ENCODE results near the gene CNIH3. TPM values are rescaled to one million over a fixed set of nuclear protein-coding genes. Genes with fewer than 3 reads are reported as not detected.

Gene CNIH3
- total and polyA plus RNA-seq, 8 donors = 0.45 to 18.7 (median 3.1) TPM; not detected in 1

GRCh38 chr1:224639426-224639975, 23.4 kb downstream of the CNIH3 start:
- WGBS, 5 donors = 30 to 56% (median 50%) methylated on average over 5 of the region's 5 CpGs
- TF ChIP-seq POLR2A (IDR thresholded peaks at IDR 0.05) = no peak
- no peak for TF ChIP-seq EP300 (IDR thresholded peaks at IDR 0.05)
- no peak for TF ChIP-seq POLR2AphosphoS5 (IDR thresholded peaks at IDR 0.05)
- no peak for TF ChIP-seq CTCF (IDR thresholded peaks at IDR 0.05)
- intact Hi-C loops (cut with DNase I; ENCODE audit: low total_unique reads) = no loop called here

GRCh38 chr1:224640018-224640417, 23.9 kb downstream of the CNIH3 start:
- peak overlapping the region in 3 of 5 donors; percentile 13 to 66 (median 30) for H3K27ac ChIP-seq
- peaks cover 6 to 33% (median 15%) of the 10 kb centered on the region in 4 donors for H3K4me1 ChIP-seq
- H3K36me3 ChIP-seq = no peaks in the 10 kb centered on the region
- H3K4me3 ChIP-seq = no peak overlapping the region
- TF ChIP-seq POLR2AphosphoS5 (IDR thresholded peaks at IDR 0.05) (no peak), CTCF (IDR thresholded peaks at IDR 0.05) (no peak), EP300 (IDR thresholded peaks at IDR 0.05) (no peak), POLR2A (IDR thresholded peaks at IDR 0.05) (no peak)
- H3K9me3 ChIP-seq = no peaks in the 10 kb centered on the region
- intact Hi-C loops (cut with DNase I; ENCODE audit: low total_unique reads) = loop anchor here (10.0 kb wide), 2 partner anchors 215 to 285 kb away; partner anchors contain the start of gene DNAH14
- no peaks in the 10 kb centered on the region for H3K27me3 ChIP-seq
- no peak for DNase-seq
- 43 to 65% (median 59%) methylated on average over 6 of the region's 6 CpGs for WGBS, 5 donors

More at GRCh38 chr1:224639426-224639975, 23.4 kb downstream of the CNIH3 start:
- no peak for DNase-seq
- no peak overlapping the region for H3K4me3 ChIP-seq
- no peaks in the 10 kb centered on the region for H3K27me3 ChIP-seq
- no peaks in the 10 kb centered on the region for H3K36me3 ChIP-seq
- H3K9me3 ChIP-seq = no peaks in the 10 kb centered on the region
- peaks cover 6 to 33% (median 15%) of the 10 kb centered on the region in 4 donors for H3K4me1 ChIP-seq
- peak overlapping the region in 3 of 5 donors; percentile 13 to 66 (median 57) for H3K27ac ChIP-seq

GRCh38 chr1:224640587-224640986, 24.5 kb downstream of the CNIH3 start:
- intact Hi-C loops (cut with DNase I; ENCODE audit: low total_unique reads) = loop anchor here (10.0 kb wide), 2 partner anchors 214 to 284 kb away; partner anchors contain the start of gene DNAH14
- WGBS, 5 donors = 54 to 67% (median 61%) methylated on average over 4 of the region's 4 CpGs
- Histone ChIP-seq H3K27ac (no peak overlapping the region), H3K4me1 (peaks cover 6 to 33% (median 15%) of the 10 kb centered on the region in 4 donors), H3K27me3 (no peaks in the 10 kb centered on the region), H3K9me3 (no peaks in the 10 kb centered on the region), H3K4me3 (no peak overlapping the region), H3K36me3 (no peaks in the 10 kb centered on the region)
- no peak for DNase-seq
- TF ChIP-seq POLR2AphosphoS5 (IDR thresholded peaks at IDR 0.05) (no peak), EP300 (IDR thresholded peaks at IDR 0.05) (no peak), POLR2A (IDR thresholded peaks at IDR 0.05) (no peak), CTCF (IDR thresholded peaks at IDR 0.05) (no peak)

GRCh38 chr1:224641030-224641429, 24.9 kb downstream of the CNIH3 start:
- H3K4me1 ChIP-seq = peaks cover 6 to 33% (median 15%) of the 10 kb centered on the region in 4 donors
- WGBS, 5 donors = 45 to 71% (median 62%) methylated on average over 7 of the region's 7 CpGs
- no peak overlapping the region for H3K27ac ChIP-seq
- H3K4me3 ChIP-seq = no peak overlapping the region
- H3K27me3 ChIP-seq = no peaks in the 10 kb centered on the region
- H3K36me3 ChIP-seq = no peaks in the 10 kb centered on the region
- DNase-seq = peak; percentile 53 to 62
- TF ChIP-seq POLR2AphosphoS5 (IDR thresholded peaks at IDR 0.05) = no peak
- TF ChIP-seq CTCF (IDR thresholded peaks at IDR 0.05) = peak in 3 of 7 experiments; percentile 15 to 58 (median 48)
- intact Hi-C loops (cut with DNase I; ENCODE audit: low total_unique reads) = loop anchor here (10.0 kb wide), 2 partner anchors 214 to 284 kb away; partner anchors contain the start of gene DNAH14
- H3K9me3 ChIP-seq = no peaks in the 10 kb centered on the region
